8988T (cell line): Measurements from ENCODE around the gene COL6A5.
"Not testable (repeated sequence)": the region's sequence is repeated elsewhere in the genome, so short reads cannot be mapped to it uniquely, and the experiment has no call there.

Experiments
- DNase-seq: peaks from one replicate; pipeline ENCODE4 v3.0.0; 2011

The COL6A5 gene, protein sequence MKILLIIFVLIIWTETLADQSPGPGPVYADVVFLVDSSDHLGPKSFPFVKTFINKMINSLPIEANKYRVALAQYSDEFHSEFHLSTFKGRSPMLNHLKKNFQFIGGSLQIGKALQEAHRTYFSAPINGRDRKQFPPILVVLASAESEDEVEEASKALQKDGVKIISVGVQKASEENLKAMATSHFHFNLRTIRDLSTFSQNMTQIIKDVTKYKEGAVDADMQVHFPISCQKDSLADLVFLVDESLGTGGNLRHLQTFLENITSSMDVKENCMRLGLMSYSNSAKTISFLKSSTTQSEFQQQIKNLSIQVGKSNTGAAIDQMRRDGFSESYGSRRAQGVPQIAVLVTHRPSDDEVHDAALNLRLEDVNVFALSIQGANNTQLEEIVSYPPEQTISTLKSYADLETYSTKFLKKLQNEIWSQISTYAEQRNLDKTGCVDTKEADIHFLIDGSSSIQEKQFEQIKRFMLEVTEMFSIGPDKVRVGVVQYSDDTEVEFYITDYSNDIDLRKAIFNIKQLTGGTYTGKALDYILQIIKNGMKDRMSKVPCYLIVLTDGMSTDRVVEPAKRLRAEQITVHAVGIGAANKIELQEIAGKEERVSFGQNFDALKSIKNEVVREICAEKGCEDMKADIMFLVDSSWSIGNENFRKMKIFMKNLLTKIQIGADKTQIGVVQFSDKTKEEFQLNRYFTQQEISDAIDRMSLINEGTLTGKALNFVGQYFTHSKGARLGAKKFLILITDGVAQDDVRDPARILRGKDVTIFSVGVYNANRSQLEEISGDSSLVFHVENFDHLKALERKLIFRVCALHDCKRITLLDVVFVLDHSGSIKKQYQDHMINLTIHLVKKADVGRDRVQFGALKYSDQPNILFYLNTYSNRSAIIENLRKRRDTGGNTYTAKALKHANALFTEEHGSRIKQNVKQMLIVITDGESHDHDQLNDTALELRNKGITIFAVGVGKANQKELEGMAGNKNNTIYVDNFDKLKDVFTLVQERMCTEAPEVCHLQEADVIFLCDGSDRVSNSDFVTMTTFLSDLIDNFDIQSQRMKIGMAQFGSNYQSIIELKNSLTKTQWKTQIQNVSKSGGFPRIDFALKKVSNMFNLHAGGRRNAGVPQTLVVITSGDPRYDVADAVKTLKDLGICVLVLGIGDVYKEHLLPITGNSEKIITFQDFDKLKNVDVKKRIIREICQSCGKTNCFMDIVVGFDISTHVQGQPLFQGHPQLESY (N-terminal part only)

DNA sequence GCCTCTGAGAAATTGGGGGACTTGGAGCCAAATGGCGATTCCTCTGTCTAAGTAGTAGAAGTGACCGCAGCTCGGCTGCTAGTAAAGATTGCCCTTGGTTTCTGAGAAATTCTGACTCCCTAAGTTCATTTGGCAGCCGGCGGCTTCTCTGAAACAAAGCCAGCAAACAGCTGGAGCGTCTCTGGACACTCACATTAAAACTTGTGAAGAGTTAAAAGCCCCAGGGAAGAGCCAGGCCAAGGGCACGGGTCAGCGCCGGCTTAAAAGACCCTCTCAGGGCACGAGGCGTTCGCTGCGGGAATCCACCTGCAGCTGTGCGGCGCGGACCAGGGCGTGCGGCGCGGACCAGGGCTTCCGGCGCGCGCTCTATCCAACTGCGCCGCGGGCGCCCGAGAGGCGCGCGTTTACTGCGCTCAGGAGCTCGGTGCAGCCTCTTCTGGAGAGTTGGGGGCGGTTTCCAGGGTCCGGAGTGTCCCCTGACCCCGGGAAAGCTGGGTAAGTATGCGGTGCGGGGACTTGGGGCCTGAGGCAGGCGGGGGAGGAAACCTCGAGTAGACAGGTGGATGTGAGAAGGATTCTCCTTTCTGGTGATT, at the start of gene COL6A5:
TSS of gene COL6A5 (plus strand) at position 186 of the 593 bp plus-strand sequence. CDS start 27,967 bp downstream, outside the sequence.
- no peak for DNase-seq

DNA sequence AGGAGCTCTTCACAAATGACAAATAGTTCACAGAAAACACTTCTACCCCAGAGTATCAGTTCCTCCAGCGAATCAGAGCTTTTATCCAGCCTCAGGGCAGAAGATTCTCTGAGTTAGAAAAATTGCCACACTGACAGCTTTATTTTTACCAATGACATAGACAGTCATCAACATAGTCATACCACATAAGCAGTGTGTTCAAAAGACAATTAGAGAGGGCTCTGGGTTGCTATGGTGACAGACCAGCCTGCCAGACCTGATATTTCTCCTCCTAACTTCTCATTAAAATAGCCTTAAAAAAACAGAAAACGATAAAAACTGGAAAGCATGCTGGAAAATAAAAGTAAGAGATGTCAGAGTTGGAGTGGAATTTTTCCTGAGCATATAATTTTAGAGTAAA, 45.9 kb upstream of the COL6A5 start:
- no peak for DNase-seq

DNA sequence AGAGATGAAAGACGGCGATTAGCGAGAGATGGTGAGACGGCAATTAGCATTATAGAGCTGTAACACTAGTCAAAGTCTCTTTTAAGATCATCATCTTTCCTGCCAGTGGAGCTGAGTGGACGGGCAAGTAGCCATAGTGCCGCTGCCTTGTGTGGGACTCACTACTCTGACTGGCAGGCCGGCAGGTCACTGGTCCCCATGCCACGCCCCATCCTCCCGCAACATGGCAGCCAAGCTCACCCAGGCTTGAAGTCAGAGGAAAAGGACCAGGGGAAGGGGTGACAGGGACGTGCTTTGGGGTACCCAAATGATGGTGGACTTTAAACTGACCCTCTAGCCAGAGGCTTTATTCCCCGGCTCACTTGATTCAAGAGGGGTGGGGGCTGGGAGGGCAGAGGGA, 44.6 kb upstream of the COL6A5 start:
- DNase-seq: no peak

DNA sequence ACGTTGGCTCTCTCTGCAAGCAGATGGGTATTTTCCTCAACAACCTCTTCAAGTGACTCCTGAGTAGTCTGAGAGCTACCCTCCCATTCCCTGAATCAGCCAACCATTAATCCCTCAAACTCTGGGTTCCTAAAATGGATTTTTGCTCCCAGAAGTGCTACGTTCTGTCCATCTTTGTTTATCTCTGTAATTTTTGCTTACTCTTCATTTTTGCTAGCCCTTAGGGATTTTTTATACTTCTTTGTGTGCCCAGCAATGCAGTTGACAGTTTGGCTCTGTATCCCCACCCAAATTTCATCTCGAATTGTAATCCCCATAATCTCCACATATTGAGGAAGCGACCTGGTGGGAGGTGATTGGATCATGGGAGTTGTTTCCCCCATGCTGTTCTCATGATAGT, 35.4 kb upstream of the COL6A5 start:
- no peak for DNase-seq

DNA sequence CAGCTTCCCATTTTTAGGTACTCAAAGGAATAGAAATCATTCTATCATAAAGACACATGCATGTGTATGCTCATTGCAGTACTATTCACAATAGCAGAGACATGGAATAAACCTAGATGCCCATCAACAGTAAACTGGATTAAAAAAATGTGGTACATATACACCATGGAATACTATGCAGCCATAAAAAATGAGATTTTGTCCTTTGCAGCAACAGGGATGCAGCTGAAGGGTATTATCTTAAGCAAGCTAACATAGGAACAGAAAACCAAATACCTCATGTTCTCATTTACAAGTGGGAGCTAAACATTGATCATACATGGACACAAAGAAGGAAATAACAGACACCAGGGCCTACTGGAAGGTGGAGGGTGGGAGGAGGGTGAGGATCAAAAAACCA, 33.1 kb upstream of the COL6A5 start:
- no peak for DNase-seq

DNA sequence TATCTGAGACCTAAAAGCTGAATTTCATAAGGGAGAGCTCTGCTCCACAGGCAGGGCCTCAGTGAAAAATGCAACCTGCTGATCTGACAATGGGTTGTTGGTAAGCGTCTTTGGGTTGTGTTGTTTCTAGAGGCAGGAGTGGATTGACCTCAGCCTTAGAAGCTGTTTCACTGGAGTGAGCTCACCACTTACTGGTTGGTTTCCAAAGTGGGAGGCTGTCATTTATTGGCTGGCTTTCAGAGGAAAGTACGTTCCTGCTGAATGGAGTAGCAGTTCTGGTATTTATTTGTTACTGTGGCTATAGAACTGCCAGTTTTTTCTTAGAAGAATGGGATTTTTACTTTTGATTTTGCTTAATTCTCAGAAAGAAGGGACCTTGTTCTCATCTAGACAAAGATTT, 29.3 kb upstream of the COL6A5 start:
- DNase-seq: no peak

DNA sequence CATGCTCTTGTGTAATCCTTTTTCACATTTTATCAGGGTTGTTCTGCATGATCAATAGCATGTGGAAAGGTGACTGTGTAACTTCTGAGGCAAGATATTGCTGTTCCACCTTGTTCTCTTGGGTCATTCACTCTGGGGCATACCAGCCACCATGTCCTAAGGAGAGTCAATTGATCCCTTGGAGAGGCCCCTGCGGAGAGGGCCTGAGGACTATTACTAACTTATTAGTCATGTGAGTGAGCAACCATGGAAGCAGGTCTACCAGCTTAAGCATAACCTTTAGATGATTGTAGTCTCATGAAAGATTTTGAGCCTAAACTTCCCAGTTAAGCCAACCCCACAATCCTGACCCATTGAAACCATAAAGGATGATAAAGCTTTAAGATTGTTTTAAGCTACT, 22.0 kb upstream of the COL6A5 start:
- DNase-seq: no peak

DNA sequence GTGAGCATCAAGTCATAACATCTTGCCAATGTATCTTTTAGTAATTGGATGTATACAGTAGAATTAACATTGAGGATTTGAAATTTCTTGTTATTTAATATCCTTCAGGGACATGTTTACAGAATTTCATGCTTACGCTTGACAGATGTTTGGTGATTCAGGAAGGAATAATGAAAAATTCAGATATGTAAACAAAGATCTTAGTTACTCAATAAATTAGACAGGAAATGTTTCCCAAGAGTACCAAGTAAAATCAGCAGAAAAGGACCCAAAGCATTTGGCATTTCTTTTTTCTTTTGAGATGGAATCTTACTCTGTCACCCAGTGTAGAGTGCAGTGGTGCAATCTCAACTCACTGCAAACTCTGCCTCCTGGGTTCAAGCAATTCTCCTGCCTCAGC, 4.7 kb upstream of the COL6A5 start:
- DNase-seq: no peak

DNA sequence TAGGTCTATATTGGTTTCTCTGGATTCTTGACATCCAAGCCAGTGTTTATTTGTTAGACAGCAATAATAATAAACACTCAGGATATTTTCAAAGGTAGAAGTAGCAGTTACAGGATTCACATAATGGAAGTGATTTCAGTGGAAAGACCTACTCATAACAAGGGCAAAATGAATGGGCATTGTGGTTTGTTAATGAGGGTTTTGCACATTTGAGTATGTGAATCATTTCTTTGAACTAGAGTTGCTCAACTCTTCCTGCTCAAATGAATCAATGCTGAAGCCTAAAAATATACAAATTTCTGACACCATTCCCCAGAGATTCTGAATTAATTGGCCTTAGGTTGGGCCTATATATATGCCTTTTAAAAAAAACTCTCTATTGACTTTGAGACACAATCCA, 4.1 kb upstream of the COL6A5 start:
- no peak for DNase-seq

DNA sequence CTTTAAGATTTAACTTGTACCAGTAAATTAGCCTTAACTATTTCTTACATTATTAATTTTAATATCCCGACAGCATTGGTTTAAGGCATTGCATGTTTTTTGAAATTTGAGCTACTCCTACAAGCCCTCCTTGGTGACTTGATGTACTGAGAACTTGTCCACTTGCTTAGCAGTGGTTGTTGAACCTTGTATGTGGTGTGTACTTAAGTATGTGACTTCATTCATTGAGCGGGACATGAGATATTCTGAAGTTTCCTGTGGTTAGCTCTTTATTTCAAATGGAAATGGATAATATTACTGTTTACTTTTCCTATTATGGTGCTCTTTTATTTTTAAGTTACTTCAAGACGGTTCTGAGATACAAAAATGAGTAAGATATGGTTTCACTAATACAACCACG, 3.6 kb upstream of the COL6A5 start:
- no peak for DNase-seq

DNA sequence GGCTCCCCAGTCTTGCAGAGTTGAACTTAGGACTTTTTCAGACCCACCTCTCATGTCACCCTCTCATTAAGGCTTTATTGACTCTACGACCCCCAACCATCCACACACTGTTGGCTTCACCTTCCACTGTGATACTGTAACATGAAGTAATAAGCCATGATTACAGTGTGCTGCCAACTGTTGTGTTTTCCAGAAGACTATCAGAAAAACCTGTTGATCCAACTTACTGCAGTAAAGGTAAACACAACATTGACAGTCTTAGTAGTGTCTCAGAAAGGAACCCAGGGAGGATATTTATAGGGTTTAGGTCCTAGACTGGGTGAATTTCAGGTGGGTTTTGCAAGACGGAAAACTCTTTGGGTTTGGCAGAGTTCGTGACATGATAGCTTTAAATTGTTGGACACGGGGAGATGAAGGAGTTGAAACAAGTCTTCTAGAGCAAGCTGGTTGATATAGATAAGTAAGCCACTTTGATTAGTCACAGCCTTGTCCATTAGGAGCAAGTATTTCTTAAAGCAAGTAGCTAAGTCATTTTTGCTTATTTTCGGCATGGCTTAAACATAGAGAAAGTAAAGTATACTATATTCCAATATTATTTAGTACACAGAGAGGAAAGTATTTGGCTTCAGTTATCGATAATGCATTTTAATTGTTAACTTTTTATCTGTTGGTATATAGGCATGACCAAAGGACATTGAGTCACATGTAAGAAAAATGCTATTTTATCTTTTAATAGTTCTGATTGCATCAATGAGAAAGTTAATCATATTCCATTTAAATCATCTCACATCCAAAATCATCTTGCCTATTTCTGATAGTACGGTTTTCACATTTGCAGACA, 2.4 kb upstream of the COL6A5 start:
- no peak for DNase-seq

DNA sequence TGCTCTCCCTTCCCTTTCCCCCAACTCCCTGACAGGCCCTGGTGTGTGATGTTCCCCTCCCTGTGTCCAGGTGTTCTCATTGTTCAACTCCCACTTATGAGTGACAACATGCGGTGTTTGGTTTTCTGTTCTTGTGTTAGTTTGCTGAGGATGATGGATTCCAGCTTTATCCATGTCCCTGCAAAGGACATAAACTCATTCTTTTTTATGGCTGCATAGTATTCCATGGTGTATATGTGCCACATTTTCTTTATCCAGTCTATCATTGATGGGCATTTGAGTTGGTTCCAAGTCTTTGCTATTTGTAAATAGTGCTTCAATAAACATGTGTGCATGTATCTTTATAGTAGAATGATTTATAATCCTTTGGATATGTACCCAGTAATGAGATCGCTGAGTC, 2.8 kb downstream of the COL6A5 start:
- not testable (repeated sequence) for DNase-seq

DNA sequence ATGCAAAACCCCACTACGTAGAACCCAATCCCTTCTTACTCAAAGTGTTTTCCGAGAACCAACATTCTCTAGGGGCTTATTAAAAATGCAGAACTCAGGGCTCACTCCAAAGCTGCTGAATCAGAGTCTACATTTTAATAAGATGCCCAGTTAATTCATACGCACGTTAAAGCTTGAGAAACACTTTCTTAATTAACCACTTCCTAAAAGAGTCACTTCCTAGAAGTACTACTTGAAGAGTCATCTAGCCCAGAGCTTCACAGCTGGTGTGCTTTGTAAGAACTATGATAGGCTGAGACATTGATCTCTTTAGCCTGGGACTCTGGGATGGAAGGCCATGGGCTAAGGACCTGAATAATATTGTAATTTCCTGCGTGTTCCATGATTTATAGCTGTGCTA, 9.0 kb downstream of the COL6A5 start:
- no peak for DNase-seq

DNA sequence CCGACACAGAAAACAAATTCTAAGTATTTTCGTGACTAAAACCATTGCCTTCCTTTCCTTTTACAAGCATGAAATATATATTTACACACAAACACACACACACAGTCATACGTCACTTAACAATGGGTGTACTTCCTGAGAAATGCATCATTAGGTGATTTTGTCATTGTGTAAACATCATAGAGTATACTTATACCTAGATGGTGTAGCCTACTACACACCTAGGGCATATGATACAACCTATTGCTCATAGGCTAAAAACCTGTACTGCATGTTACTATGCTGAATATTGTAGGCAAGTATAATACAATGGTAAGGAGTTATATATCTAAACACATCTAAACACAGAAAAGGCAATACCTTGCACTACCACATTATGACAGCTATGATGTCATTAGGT, 28.6 kb downstream of the COL6A5 start:
- no peak for DNase-seq

DNA sequence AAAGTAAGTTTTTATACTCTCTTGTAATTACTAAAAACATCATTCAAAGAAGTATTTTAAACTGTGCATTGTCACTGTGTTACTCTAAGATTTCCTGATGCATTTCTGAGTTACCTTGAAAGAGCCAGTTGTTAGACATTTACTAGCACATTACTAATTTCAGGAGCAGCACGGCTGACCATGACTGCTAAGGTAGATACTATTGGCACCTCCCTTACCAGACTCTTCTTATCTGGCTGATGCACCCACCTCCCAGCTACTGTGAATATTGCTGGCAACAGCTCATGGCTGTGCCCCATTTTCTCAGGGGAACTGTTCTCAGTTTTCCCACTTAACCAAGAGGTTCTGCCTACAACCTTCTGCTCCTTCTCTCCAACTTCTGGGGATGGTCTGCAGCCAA, 29.4 kb downstream of the COL6A5 start:
- DNase-seq: no peak

DNA sequence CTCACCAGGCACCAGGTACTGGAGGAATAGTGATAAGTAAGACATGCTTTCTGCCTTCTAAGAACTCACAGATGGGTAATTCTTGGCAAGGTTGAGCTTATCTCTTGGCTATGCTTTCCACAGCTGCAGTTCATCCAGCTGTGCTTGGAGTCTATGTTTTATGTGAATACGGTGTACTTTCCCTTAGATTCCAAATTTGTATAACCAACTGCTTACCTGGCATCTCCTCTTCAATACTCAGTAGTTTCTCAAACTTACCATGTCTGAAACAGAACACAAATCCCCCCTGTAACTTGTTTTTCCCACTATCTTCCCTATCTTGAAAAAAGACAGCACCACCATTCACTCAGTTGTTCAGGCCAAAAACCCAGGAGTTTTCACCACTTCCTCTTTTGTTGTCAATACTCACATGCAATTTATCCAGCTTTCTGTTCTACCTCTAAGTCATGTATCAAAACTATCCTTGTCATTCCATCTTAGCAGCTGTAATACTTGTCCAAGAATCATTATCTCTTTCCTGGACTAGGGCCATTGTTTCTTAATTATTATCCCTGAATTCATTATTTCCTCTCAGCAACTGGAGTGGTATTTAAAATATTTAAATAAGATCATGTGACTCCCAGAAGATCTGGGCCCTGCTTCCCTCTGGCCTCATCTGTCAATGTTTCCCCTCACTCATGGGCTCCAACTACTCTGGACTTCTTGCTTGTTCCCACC, 32.6 kb downstream of the COL6A5 start:
- DNase-seq: no peak

DNA sequence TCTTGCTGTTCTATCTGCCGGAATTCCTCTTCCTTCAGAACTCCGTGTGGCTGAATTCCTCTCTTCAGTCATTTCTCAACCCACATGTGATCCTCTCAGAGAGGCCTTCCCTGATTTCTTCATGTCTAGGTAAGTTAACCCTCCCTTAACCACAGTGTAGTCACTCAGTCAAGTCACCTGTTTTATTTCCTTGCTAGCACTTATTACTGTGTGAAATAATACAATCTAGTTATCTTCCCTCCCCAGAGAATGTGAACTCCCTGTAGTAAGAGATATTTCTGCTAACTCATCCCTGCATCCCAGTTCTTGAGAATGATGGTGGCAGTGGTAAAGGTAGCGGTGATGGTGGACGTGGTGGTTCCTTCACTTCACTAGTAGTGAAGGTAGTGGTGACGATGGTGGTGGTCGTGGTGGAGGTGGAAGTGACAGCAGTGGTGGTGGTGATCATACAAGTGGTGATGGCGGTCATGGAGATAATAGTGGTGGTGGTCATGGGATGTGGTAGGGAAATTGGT, 33.3 kb downstream of the COL6A5 start:
- DNase-seq: no peak

DNA sequence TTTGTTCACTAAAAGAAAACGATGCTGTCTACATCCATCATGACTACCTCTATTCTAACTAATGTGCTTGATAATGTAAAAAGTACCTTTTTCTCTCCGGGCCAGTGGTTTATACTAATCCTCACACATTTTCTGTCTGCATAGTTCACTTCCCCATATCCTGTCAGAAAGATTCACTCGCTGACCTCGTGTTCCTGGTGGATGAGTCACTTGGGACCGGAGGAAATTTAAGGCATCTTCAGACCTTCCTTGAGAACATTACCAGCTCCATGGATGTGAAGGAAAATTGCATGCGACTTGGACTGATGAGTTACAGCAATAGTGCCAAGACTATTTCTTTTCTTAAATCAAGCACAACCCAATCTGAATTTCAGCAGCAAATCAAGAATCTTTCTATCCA, 33.8 kb downstream of the COL6A5 start:
- DNase-seq: no peak

DNA sequence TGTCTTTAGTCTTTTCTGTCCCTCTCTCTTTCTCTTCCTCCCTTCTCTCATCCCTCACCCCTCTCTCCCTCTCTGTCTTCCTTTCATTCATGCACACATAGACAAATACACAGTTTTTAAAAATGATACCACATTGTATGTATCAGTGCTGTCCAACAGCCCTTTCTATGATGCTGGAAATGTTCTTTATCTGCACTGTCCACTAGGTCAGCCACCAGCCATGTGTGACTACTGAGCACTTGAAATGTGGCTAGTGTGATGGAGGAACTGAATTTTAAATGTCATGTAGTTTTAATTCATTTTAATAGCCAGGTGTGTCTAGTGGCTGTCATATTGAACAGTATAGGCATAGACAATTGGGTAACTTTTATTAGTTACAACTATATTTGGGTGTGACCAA, 34.9 kb downstream of the COL6A5 start:
- DNase-seq: no peak

DNA sequence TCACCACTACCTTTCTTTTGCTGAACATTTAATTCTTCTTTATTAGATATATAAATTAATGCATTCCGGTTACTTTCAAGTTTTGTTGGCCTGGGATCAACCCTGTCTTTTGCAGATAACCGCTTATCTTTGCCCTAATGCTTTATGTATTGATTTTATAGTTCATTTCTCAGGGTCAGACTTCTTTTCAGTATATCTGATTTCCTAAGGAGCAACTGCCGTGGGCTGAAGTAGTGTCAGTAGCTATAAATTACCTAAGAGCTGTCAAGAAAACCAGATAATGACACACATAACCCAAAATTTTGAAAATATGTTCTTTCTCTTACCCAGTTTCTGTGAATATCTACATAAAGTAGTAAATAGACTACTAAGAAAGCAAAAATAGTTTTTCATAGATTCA, 38.0 kb downstream of the COL6A5 start:
- no peak for DNase-seq

DNA sequence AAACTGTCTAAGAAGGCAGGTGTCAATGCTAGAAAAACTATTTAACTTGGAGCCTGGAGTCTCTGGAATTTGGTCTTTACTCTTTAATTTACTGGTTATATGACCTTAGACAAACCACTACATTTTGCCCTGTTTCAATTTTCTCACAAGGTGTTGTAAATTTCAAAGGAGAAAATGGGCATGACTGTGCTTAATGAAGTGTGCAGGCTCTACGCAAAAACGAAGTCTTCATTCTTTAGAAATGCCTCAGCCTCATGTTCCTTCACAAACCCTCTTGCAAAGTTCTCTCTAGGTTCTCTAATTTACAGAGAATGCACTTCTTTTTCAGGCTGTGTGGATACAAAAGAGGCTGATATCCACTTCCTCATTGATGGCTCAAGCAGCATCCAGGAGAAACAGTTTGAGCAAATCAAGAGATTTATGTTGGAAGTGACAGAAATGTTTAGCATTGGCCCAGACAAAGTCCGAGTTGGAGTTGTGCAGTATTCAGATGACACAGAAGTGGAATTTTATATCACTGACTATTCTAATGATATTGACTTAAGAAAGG, 39.1 kb downstream of the COL6A5 start:
- no peak for DNase-seq
